IPS DF 4.7 (cell line): ENCODE results near the gene CHSY3.

Experiments used
- DNase-seq: peaks from one replicate; pipeline ENCODE4 v3.0.0-alpha.2; 2013; ENCODE audit warnings: low spot score; ENCODE audit errors: extremely low read depth

Gene CHSY3

DNA sequence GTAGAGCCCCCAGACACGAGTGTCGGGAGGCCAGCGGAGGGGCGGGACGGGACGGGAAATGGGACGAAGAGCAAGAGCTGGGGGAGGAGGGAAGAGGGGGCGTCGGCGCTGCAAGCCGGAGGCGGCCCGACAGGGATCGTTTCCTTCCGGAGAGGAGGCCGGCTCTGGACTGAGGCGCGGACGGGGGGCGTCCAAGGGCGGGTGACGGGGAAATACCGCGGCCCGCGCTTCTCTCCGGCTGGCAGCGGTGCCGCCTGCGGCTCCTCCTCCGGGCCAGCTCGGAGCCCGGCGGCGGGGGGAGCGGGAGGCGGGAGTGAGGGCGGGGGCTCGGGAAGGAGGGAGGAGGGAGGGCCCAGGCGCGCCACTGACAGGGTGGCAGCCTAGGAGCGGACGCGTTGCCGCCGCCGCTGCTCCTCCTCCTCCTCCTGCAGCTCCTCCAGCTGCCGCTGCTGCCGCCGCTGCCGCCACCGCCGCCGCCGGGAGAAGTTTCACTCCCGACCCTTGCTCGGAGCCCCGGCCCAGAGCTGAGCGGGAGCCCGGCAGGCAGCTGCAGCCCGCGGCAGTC is at the start of gene CHSY3:
Gene CHSY3, plus strand, starts transcription at position 364 of the 565 bp plus-strand sequence.
- DNase-seq: no peak

DNA sequence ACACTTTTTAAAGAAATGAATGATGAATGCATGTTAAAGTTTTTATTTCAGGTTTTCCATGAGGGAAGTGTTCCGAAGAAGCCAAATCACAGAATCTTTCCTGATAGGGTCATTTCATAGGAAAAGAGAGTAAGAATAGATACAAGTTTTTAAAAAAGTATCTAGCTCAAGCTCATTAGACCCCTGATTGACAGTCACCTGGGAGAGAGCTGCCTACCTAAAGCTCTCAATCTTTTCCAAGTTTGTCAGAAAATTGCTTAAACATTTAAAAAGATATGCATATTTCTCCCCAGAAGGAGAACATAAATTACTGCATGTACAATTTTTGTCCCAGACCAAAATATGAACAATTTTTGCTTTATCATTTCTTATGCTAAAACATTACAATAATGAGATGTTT is 47.9 kb upstream of the CHSY3 start:
- DNase-seq: no peak

DNA sequence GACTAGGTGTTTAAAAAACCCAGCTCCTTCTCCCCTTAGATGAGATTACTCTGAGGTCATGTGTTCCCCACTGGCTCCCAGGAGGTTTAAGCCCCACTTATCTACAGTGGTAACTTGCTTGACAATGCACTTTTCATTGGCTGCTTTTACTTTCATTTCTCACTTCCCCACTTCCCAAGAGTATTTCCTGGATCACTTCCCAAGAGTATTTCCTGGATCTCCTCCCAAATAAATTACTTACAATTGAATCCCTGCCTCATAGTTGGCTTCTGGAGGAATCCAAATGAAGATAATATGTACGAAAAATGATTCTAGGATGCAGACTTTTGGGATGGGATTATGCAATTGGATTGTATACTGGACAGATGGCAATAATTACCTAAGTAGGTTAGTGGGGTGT is 47.1 kb upstream of the CHSY3 start:
- DNase-seq: no peak

DNA sequence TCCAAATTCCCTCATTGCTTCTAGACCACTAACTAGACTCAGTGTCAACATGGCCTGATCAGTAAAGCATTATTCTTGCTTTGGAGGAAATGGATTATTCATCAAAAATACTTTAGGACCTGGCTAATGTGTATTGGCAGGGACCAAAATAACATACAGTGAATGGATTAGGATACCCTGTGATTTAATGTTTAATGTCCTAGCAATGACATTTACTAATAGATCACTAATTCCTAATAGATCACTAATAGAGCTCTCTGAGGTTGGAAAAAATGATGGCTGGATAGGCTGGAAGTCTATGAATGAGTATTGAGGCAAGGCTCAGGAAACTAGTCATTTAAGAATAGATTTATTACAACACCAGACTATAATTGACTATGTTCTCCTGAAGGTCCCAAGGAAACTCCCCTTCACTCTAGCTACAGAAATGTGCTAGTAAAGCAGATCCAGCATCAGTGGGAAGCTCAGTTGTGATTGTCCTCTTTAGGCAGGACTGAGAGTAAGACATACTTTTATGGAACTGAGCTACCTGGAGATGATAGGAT is 46.1 kb upstream of the CHSY3 start:
- no peak for DNase-seq

DNA sequence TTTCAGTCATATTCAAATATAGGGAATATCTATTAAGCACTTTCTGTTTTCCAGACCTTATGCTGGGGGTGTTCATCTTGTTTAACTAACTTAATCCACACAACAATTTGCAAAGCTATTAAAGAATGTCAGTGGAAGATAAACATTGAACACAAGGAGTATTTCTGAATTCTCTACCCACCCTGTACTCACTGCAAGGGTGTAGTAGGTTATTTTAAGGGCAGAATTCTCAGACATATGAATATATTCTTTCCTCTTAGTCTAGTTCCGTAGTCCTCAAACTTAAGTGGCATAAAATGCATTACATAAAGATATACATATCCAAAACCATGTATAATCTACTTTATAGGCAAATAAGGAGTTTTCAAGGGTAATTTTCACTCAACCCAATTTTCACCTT is 19.9 kb upstream of the CHSY3 start:
- no peak for DNase-seq

DNA sequence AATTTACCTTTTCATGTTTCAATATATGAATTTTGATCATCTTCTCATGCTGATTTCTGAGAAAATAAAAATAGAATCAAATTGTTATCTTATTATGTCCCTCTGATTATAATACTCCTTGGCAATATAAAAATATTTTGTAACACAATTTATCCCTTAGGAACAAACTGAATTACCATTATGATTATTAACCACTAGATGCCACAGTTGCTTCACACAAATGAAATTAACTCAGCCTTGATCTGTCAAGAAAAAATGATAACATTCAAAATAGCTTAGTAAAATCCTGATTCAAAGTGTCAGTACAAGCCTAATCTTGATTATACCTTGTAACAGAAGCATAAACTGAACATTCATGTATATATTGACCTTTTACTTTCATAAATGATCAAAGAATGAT is 4.8 kb upstream of the CHSY3 start:
- DNase-seq: no peak

DNA sequence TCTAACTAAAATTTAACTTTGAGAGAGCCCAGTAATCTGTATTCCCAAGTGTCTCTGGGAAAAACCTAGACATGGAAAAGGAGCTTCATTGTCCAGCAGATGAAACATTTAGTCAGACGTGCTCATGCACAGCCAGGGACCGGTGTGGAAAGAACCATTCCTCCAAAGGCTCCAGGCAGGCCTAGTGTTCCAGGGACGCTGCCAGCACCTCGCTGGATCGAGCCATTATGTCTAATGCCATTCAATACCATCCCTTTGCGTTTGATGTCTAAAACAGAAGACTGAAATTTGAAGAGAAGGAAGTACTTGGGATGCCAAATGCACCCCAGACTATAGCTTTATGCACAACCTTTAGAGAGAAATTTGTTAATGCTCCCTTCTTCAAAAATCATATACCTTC is 1.4 kb upstream of the CHSY3 start:
- no peak for DNase-seq

DNA sequence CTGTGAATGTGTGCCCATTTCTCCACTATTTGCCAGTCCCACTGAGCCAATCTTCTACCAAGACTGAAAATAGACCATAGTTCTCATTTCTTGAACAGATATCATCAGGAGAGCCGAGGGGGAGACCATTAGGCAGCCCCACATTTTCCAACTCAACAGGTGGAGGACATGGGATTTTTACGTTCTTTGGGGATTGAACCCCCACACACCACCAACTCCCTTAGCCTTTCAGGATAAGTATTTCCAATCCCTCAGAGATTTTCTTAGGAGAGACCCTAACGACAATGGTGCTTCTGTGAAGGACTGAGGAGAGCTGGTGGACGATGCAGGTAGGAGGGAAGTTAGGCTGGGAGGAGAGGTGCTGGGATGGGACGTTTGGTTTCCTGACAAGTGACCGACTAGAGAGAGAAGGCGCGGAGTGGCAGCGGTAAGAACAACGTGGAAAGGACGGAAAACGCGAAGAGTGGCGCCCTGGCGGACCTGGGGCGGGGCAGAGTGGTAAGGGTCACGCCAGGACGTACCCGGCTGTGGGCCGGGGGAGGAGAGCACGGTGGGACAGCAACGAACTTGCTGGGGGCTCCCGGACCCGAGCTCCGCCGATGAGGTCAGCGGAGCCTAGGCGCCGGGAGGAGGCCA is 681 bp upstream of the CHSY3 start:
- no peak for DNase-seq

DNA sequence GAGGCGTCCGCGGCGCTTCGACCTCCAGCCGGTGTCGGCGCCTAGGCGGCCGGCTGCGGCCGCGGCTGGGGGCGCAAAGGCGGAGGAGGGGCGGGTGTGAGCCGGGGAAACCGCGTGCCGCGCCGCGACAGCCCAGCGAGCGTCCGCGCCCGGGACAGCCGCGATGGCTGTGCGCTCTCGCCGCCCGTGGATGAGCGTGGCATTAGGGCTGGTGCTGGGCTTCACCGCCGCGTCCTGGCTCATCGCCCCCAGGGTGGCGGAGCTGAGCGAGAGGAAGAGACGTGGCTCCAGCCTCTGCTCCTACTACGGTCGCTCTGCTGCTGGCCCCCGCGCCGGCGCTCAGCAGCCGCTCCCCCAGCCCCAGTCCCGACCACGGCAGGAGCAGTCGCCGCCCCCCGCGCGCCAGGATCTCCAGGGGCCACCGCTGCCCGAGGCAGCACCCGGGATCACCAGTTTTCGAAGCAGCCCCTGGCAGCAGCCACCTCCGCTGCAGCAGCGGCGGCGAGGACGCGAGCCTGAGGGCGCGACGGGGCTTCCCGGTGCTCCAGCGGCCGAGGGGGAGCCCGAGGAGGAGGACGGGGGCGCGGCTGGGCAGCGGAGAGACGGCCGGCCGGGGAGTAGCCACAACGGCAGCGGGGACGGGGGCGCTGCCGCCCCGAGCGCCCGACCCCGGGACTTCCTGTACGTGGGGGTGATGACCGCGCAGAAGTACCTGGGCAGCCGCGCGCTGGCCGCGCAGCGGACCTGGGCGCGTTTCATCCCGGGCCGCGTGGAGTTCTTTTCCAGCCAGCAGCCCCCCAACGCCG is 605 bp downstream of the CHSY3 start:
- no peak for DNase-seq

DNA sequence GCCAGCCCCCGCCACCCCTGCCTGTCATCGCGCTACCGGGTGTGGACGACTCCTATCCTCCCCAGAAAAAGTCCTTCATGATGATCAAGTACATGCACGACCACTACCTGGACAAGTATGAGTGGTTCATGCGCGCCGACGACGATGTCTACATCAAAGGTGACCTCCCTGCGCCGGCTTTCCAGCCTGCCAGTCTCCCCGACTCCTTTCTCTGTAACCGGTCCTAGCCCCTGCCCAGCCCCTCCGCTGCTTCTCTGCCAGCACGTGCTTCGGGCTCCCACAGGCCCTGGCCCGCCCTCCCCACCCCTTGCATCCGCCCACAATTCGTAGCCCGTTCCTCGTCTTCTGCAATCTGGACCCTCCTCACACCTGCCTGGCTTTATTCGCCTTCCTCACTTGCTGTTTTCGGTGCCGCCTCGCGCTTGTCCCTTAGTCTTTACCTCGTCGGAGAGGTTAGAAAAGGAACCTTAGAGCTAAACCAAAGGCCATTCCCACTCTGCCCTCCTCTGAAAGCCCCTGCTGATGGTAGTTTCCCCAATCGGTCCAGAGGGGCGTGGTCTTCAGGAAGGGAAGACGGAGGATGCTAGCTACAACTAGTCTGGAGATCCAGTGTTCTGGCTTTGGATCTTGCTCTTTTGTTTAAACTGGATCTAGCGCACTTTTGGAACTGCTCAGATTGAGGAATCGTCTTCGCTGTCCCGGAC is 1.4 kb downstream of the CHSY3 start:
- no peak for DNase-seq

DNA sequence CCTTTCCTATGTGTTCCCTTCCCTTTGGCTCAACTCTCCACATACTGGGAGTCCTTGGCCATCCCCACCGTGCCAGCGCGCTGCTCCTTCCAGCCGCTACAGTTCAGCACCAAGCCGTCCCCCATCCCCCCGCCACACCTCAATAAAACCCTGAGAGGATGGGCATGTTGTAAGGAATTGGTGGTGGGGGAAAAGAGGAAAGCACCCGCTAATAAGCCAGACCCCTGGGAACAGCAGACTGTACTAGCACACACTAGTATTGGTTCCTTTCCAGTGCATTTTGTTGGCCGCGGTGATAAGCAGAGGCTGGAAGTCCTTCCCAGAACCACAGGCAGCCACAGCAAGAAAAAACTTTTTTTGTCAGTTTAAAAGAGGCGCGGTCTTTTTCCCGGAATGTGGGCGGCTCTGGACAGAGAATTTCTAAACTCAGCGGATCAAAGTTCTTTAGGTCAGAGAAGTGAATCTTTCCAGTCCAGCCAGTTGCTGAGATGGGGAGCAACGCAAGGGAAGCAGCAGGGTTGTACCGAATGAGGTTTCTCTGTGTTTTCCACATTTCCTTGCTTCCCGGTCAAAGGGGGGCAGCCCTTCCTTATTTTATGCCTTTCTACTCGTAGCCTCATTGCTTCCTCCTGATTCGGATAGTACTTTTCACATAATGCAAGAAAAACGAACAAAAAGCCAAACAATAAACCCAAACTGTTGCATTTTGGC is 2.1 kb downstream of the CHSY3 start:
- DNase-seq: no peak

DNA sequence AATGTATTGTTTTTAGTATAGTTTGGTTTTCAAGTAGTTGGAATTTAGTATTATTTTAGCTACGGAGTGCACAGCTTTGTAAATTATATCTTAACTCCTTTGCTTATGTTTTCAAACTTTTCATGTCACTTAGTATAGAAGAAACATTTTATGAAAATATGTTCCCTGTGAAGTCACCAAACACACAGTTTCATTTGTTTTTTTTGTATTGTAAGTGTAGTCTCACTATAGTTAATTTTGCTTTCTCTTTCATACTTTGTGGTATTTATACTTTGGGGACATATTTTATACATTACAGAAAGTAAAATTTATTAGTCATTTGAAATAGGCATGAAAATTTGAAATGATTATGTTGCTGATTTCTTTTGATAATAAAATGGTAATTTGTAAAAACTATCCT is 5.0 kb downstream of the CHSY3 start:
- no peak for DNase-seq

DNA sequence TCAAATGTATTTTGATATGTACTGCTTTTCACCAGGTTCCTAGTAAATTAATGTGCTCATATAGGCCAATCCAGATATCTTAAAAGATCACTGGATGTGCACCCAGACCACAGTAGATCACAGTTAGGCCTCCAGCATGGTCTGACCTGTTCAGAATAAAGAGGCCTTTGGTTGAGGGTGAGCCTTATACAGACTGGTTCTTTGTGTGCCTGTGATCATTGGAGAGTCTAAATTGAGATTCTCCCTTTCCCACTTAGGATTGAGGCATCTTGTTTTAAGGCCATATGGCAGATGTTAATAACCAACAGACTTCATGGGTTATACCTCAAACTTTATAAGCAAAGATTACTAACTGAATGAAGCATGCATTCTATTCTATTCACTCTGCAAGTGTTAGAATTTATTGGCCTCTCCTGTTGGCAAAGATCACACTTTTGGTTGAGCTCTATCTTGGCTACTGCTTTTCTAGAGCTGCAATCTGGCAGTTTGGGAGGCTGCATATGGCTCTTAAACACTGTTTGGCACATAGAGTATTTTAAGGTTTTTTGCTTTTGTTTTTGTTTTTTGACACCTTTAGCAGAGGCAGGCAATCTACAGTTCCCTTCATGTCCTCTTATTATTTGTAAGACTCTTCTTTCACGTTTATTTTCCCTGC is 8.5 kb downstream of the CHSY3 start:
- no peak for DNase-seq

DNA sequence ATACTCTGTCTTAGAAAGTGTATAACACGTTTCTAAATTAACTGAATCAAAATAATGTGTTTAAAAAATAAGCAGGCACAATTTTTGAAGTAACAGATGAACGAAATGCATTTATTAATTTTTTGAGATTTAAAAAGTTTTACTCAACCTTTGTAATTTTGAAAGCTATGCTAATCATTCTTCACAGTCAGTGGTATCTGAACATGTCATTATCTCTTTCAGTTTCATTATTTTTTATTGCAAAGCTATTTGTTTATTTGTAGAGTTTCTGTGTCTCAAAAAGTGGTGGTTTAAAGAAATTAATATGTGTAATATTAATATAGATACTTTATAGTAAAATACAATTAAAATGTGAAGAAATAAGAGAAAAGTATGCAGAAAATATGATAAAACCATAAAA is 11.2 kb downstream of the CHSY3 start:
- DNase-seq: no peak

DNA sequence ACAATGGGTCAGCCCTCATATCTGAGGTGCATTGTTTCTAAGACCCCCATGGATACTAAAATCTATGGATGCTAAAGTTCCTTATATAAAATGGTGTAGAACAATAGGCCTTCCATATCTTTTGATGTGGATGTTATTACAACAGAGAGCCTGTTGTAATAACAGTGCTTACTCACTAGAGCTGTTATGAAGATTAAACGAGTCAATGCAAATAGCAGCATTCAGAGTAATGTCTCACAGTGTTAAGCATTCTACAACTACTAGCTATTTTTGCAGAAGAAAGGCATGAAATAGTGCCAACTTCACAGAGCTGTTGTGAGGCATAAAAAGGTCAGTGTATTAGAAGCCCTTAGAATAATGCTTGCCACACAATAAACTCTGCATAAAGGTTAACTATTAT is 13.0 kb downstream of the CHSY3 start:
- no peak for DNase-seq

DNA sequence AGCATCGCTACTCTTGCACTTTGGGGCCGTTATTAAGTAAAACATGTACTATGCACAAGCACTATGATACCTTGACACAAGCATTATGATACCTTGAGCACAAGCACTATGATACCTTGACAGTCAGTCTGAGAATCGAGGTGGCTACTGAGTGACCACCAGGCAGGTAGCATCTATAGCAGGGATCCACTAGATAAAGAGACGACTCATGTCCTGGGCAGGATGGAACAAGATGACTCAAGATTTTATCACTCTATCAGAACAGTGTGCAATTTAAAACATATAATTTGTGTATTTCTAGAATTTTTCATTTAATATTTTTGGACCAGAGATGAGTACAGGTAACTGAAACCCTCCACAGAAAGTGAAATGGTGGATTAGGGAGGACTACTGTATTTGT is 16.9 kb downstream of the CHSY3 start:
- DNase-seq: no peak

DNA sequence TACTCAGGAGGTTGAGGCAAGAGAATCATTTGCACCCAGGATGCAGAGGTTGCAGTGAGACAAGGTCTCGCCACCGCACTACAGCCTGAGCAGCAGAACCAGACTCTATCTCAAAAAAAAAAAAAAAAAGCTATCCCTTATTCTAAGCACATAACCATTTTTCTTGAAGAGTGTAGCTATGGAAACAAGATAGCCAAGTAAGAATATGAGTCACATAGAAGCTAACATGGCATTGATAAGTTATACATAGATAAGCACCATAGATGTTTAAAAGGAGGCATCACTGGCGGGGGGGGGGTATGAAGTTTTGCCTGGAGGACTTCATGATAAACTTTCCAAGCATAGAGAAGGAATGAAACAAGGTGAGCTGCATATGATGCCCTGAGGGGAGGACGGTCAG is 26.0 kb downstream of the CHSY3 start:
- no peak for DNase-seq

DNA sequence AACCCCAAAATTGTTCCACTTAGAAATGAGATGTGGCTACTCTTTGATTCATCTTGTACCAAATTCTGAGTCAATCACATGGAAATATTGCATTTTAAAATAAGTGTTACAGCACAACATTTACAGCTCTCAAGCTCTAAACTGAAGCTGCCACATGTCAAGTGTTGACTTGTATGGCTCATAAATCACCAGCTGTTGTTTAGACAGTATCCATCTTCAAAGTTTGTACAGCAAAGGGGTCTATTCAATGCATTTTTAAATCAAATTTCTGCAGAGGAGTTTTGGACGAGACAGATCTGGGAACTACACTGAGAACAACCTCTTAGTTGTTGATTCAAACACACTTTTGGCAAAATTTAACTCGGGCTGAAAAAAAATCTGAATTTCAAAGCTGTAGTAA is 31.4 kb downstream of the CHSY3 start:
- no peak for DNase-seq

DNA sequence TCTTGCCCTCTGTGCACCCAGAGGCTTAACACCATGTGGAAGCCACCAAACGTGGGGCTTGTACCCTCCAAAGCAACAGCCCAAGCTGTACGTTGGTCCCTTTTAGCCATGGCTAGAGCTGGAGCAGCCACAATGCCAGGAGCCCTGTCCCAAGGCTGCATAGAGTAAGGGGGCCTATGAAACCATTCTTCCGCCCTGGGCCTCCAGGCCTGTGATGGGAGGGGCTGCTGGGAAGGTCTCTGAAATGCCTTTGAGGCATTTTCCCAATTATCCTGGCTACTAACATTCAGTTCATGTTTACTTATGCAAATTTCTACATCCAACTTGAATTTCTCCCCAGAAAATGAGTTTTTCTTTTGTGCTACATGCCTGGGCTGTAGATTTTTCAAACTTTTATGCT is 33.8 kb downstream of the CHSY3 start:
- no peak for DNase-seq

DNA sequence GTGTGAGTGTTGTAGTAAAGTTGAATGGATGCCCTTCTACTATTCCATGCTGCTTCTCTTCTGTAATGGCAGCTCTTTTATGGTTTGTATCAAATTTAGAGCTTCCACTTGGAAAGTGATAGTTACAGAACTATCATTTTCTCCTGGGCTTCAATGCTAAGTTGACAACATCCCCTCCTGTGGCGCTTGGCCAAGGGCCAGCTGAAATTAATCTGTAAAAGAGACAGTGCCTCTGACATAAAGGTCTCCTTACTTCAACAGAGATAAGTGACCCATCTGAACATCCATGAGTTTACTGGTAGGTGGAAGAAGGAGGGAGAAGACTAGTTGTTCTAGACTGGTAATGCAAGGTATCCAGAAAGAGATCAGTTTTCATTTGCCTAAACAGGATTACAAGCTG is 39.7 kb downstream of the CHSY3 start:
- no peak for DNase-seq

DNA sequence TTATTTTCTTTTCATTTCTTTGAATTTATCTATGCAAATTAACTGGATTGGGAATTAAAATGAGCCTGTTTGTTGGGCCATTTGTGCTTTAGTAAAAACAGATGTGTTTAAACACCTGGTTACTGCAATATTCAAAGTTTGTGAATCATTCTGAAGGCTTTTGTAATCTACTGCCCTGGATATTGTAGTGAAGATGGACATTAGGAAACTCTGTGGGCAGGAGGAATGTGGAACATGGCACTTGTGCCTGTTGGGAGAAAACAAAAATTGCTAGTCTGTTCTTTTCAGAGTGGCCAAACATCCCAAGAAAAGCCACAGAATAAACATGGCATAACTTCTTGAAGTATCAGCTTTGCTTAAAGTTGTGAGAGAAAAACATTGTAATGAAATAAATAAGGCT is 40.8 kb downstream of the CHSY3 start:
- no peak for DNase-seq
